Prostate gland (tissue), 2 donors: ENCODE results near the gene ACACB.

ENCODE experiments used
- CTCF ChIP-seq, 4 experiments: fragments of 200-600 bp in 2 of 4; fragments of 450-650 bp in 2 of 4; sonication (generic) in 2 of 4; IDR thresholded peaks; 1 replicate in 3 of 4; 2 replicates in 1 of 4; pipeline ENCODE4 v1.5.1; 2016 to 2019; ENCODE audit warnings: antibody characterized with exemption in 4 of 4, mild to moderate bottlenecking in 2 of 4, moderate library complexity in 2 of 4
- POLR2A ChIP-seq: fragments of 450-650 bp; IDR thresholded peaks from one replicate; pipeline ENCODE4 v1.6.1; 2016; ENCODE audit warnings: antibody characterized with exemption, mild to moderate bottlenecking
- POLR2AphosphoS5 ChIP-seq: sonication (generic); formaldehyde crosslinking; IDR thresholded peaks from one replicate; pipeline ENCODE4 v1.6.1; 2017; ENCODE audit warnings: antibody characterized with exemption

- TF ChIP-seq CTCF (IDR thresholded peaks at IDR 0.05) = no peak
- no peak for TF ChIP-seq POLR2A
- TF ChIP-seq POLR2AphosphoS5 = no peak
These were observed 193.2 kb downstream of the ACACB start for GRCh38 chr12:109309381-109310246.
